ENCODE measurements around the gene CDC5L.

The CDC5L gene

GRCh38 chr6:44432726-44433125 lies 45.2 kb downstream of the CDC5L start:
- Histone ChIP-seq H3K9ac (ENCODE audit: insufficient read length) (peak overlapping the region; percentile 49), H3K4me3 (no peak overlapping the region), H3K9me3 (ENCODE audit: low read depth, low read length) (no peaks in the 10 kb centered on the region), H3K36me3 (ENCODE audit: insufficient read depth, low read length) (peaks cover 66% of the 10 kb centered on the region), H3K27ac (peak overlapping the region; percentile 71; the same call in 1 of the 2 replicates)
- no peak for DNase-seq (ENCODE audit: low read depth, low spot score)
- TF ChIP-seq FOXP2 (optimal IDR thresholded peaks at IDR 0.05; ENCODE audit: control extremely low read depth, extremely low read length, insufficient read depth) (no peak), EZH2 (IDR thresholded peaks at IDR 0.05) (no peak), POLR2AphosphoS5 (IDR thresholded peaks at IDR 0.05; ENCODE audit: borderline replicate concordance, low read depth, low read length) (no peak)

GRCh38 chr6:44435500-44435899 lies 48.0 kb downstream of the CDC5L start:
- TF ChIP-seq EZH2 (IDR thresholded peaks at IDR 0.05) = no peak
- no peak for TF ChIP-seq POLR2AphosphoS5 (IDR thresholded peaks at IDR 0.05; ENCODE audit: borderline replicate concordance, low read depth, low read length)
- TF ChIP-seq FOXP2 (optimal IDR thresholded peaks at IDR 0.05; ENCODE audit: control extremely low read depth, extremely low read length, insufficient read depth) = no peak
- no peak for DNase-seq (ENCODE audit: low read depth, low spot score)
- H3K4me3 ChIP-seq = no peak overlapping the region
- H3K27ac ChIP-seq = no peak overlapping the region
- H3K9me3 ChIP-seq (ENCODE audit: low read depth, low read length) = no peaks in the 10 kb centered on the region
- H3K9ac ChIP-seq (ENCODE audit: insufficient read length) = no peak overlapping the region
- H3K36me3 ChIP-seq (ENCODE audit: insufficient read depth, low read length) = peaks cover 72% of the 10 kb centered on the region

GRCh38 chr6:44438827-44439226 lies 51.3 kb downstream of the CDC5L start:
- H3K9ac ChIP-seq (ENCODE audit: insufficient read length) = no peak overlapping the region
- H3K4me3 ChIP-seq = no peak overlapping the region
- TF ChIP-seq FOXP2 (optimal IDR thresholded peaks at IDR 0.05; ENCODE audit: control extremely low read depth, extremely low read length, insufficient read depth) = no peak
- no peak for TF ChIP-seq POLR2AphosphoS5 (IDR thresholded peaks at IDR 0.05; ENCODE audit: borderline replicate concordance, low read depth, low read length)
- TF ChIP-seq EZH2 (IDR thresholded peaks at IDR 0.05) = no peak
- DNase-seq (ENCODE audit: low read depth, low spot score) = no peak
- no peak overlapping the region for H3K27ac ChIP-seq
- H3K9me3 ChIP-seq (ENCODE audit: low read depth, low read length) = 0 out of 2 replicates have a peak, but pooled peaks cover 3% of the 10 kb centered on the region
- peaks cover 75% of the 10 kb centered on the region for H3K36me3 ChIP-seq (ENCODE audit: insufficient read depth, low read length)

- Histone ChIP-seq H3K4me3 (no peak overlapping the region), H3K9ac (ENCODE audit: insufficient read length) (no peak overlapping the region), H3K9me3 (ENCODE audit: low read depth, low read length) (0 out of 2 replicates have a peak, but pooled peaks cover 3% of the 10 kb centered on the region), H3K27ac (no peak overlapping the region), H3K36me3 (ENCODE audit: insufficient read depth, low read length) (peaks cover 73% of the 10 kb centered on the region)
- DNase-seq (ENCODE audit: low read depth, low spot score) = no peak
- no peak for TF ChIP-seq EZH2 (IDR thresholded peaks at IDR 0.05)
These were observed 52.0 kb downstream of the CDC5L start for GRCh38 chr6:44439270-44440045.

GRCh38 chr6:44441091-44441855 lies 53.8 kb downstream of the CDC5L start:
- DNase-seq (ENCODE audit: low read depth, low spot score) = no peak
- H3K4me3 ChIP-seq = no peak overlapping the region
- 0 out of 2 replicates have a peak, but pooled peaks cover 3% of the 10 kb centered on the region for H3K9me3 ChIP-seq (ENCODE audit: low read depth, low read length)
- no peak overlapping the region for H3K9ac ChIP-seq (ENCODE audit: insufficient read length)
- peaks cover 72% of the 10 kb centered on the region for H3K36me3 ChIP-seq (ENCODE audit: insufficient read depth, low read length)
- no peak overlapping the region for H3K27ac ChIP-seq
- TF ChIP-seq POLR2AphosphoS5 (IDR thresholded peaks at IDR 0.05; ENCODE audit: borderline replicate concordance, low read depth, low read length) (no peak), EZH2 (IDR thresholded peaks at IDR 0.05) (no peak), FOXP2 (optimal IDR thresholded peaks at IDR 0.05; ENCODE audit: control extremely low read depth, extremely low read length, insufficient read depth) (no peak)

- Histone ChIP-seq H3K9me3 (ENCODE audit: low read depth, low read length) (0 out of 2 replicates have a peak, but pooled peaks cover 3% of the 10 kb centered on the region), H3K4me3 (no peak overlapping the region), H3K36me3 (ENCODE audit: insufficient read depth, low read length) (peaks cover 82% of the 10 kb centered on the region), H3K27ac (no peak overlapping the region), H3K9ac (ENCODE audit: insufficient read length) (no peak overlapping the region)
- TF ChIP-seq FOXP2 (optimal IDR thresholded peaks at IDR 0.05; ENCODE audit: control extremely low read depth, extremely low read length, insufficient read depth) (no peak), POLR2AphosphoS5 (IDR thresholded peaks at IDR 0.05; ENCODE audit: borderline replicate concordance, low read depth, low read length) (no peak), EZH2 (IDR thresholded peaks at IDR 0.05) (no peak)
- DNase-seq (ENCODE audit: low read depth, low spot score) = no peak
These were observed 54.7 kb downstream of the CDC5L start for GRCh38 chr6:44442236-44442635.

GRCh38 chr6:44442833-44443444 lies 55.4 kb downstream of the CDC5L start:
- no peak for TF ChIP-seq EZH2 (IDR thresholded peaks at IDR 0.05)
- no peak for TF ChIP-seq POLR2AphosphoS5 (IDR thresholded peaks at IDR 0.05; ENCODE audit: borderline replicate concordance, low read depth, low read length)
- TF ChIP-seq FOXP2 (optimal IDR thresholded peaks at IDR 0.05; ENCODE audit: control extremely low read depth, extremely low read length, insufficient read depth) = no peak
- DNase-seq (ENCODE audit: low read depth, low spot score) = no peak
- no peak overlapping the region for H3K9ac ChIP-seq (ENCODE audit: insufficient read length)
- no peak overlapping the region for H3K4me3 ChIP-seq
- H3K36me3 ChIP-seq (ENCODE audit: insufficient read depth, low read length) = peaks cover 82% of the 10 kb centered on the region
- H3K9me3 ChIP-seq (ENCODE audit: low read depth, low read length) = 0 out of 2 replicates have a peak, but pooled peaks cover 3% of the 10 kb centered on the region
- H3K27ac ChIP-seq = no peak overlapping the region

GRCh38 chr6:44444853-44445252 lies 57.3 kb downstream of the CDC5L start:
- no peak overlapping the region for H3K27ac ChIP-seq
- H3K9me3 ChIP-seq (ENCODE audit: low read depth, low read length) = 0 out of 2 replicates have a peak, but pooled peaks cover 3% of the 10 kb centered on the region
- no peak overlapping the region for H3K4me3 ChIP-seq
- no peak overlapping the region for H3K9ac ChIP-seq (ENCODE audit: insufficient read length)
- no peak for DNase-seq (ENCODE audit: low read depth, low spot score)
- TF ChIP-seq EZH2 (IDR thresholded peaks at IDR 0.05) = no peak
- TF ChIP-seq POLR2AphosphoS5 (IDR thresholded peaks at IDR 0.05; ENCODE audit: borderline replicate concordance, low read depth, low read length) = no peak
- no peak for TF ChIP-seq FOXP2 (optimal IDR thresholded peaks at IDR 0.05; ENCODE audit: control extremely low read depth, extremely low read length, insufficient read depth)
- peaks cover 71% of the 10 kb centered on the region for H3K36me3 ChIP-seq (ENCODE audit: insufficient read depth, low read length)

Measured in SK-N-MC (cell line).